HEK293T (cell line): Measurements from ENCODE around the gene POLR3B.

Experiments used
- CTCF ChIA-PET: fragments of 350-600 bp; formaldehyde crosslinking; extraction: SDS; loops from one replicate; lab custom pipeline; 2021; ENCODE audit warnings: antibody characterized with exemption, inconsistent platforms; lab: Yijun Ruan, JAX
- POLR2A ChIA-PET: fragments of 350-600 bp; formaldehyde crosslinking; extraction: SDS; loops from one replicate; lab custom pipeline; 2020; ENCODE audit warnings: antibody characterized with exemption, inconsistent platforms; lab: Yijun Ruan, JAX
- DNase-seq: peaks from one replicate; pipeline ENCODE4 v3.0.0; 2012; ENCODE audit warnings: mixed read lengths; ENCODE audit errors: extremely low spot score
- ARNT ChIP-seq: fragments of 450-650 bp; IDR thresholded peaks from 2 replicates; pipeline ENCODE4 v1.6.1; 2017; ENCODE audit warnings: mild to moderate bottlenecking
- BHLHE40 ChIP-seq: fragments of 450-650 bp; IDR thresholded peaks from 2 replicates; pipeline ENCODE4 v1.6.1; 2016; ENCODE audit warnings: mild to moderate bottlenecking, moderate library complexity, borderline replicate concordance
- CTBP1 ChIP-seq: fragments of 450-650 bp; IDR thresholded peaks from 2 replicates; pipeline ENCODE4 v1.6.1; 2016; ENCODE audit warnings: borderline replicate concordance
- ELF4 ChIP-seq: fragments of 450-650 bp; IDR thresholded peaks from 2 replicates; pipeline ENCODE4 v1.6.1; 2017; ENCODE audit warnings: antibody characterized with exemption
- FOXA1 ChIP-seq: fragments of 450-650 bp; IDR thresholded peaks from 2 replicates; pipeline ENCODE4 v1.6.1; 2016; ENCODE audit warnings: mild to moderate bottlenecking
- FOXK2 ChIP-seq: fragments of 450-650 bp; IDR thresholded peaks from 2 replicates; pipeline ENCODE4 v1.6.1; 2016; ENCODE audit warnings: mild to moderate bottlenecking
- FOXM1 ChIP-seq: fragments of 450-650 bp; IDR thresholded peaks from 2 replicates; pipeline ENCODE4 v1.6.1; 2017; ENCODE audit warnings: mild to moderate bottlenecking, borderline replicate concordance
- HDGF ChIP-seq: fragments of 450-650 bp; IDR thresholded peaks from 2 replicates; pipeline ENCODE4 v1.6.1; 2017; ENCODE audit warnings: antibody characterized with exemption, borderline replicate concordance
- L3MBTL2 ChIP-seq: fragments of 450-650 bp; conservative IDR thresholded peaks from 2 replicates; pipeline ENCODE4 v1.6.1; 2016; ENCODE audit warnings: mild to moderate bottlenecking
- LEF1 ChIP-seq: fragments of 450-650 bp; IDR thresholded peaks from 2 replicates; pipeline ENCODE4 v1.6.1; 2017; ENCODE audit warnings: mild to moderate bottlenecking, borderline replicate concordance
- NFRKB ChIP-seq: fragments of 450-650 bp; IDR thresholded peaks from 2 replicates; pipeline ENCODE4 v1.6.1; 2016; ENCODE audit warnings: mild to moderate bottlenecking, moderate library complexity
- SP1 ChIP-seq: fragments of 450-650 bp; IDR thresholded peaks from 2 replicates; pipeline ENCODE4 v1.6.1; 2017
- SUZ12 ChIP-seq: fragments of 450-650 bp; IDR thresholded peaks from 2 replicates; pipeline ENCODE4 v1.6.1; 2016; ENCODE audit warnings: mild to moderate bottlenecking
- TARDBP ChIP-seq: fragments of 450-650 bp; IDR thresholded peaks from 2 replicates; pipeline ENCODE4 v1.6.1; 2016
- ZNF384 ChIP-seq: fragments of 450-650 bp; IDR thresholded peaks from 2 replicates; pipeline ENCODE4 v1.6.1; 2016
- TF ChIP-seq, protein P1 (sequence below): fragments of 450-650 bp; IDR thresholded peaks from 2 replicates; pipeline ENCODE4 v1.6.1; 2016

Gene POLR3B

DNA sequence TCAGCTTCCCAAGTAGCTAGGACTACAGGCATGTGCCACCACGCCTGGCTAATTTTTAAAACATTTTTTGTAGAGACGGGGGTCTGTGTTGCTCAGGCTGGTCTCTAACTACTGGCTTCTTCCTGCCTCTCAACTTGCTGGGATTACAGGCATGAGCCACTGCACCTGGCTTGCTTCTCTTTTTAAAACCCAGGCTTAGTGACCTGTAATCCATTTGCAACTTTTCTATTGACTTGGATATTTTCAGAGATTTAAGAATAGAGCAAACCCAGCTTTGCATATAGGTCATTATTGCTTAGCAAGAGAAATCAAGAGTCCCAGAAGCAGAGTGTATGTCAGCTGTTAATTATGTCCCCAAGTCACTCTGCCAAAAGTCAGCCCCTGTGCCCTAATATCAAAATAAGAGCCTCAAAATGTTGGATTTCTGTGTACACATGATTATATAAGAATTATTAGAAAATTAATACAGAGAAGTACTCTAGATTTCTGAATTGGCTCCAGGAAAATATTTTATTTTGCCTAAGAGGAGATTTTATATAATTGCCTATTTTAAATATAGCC lies 30.2 kb upstream of the POLR3B start:
- POLR2A ChIA-PET = no interaction called here
- no peak for TF ChIP-seq CTBP1
- TF ChIP-seq TARDBP = no peak
- TF ChIP-seq FOXA1 = no peak
- no peak for TF ChIP-seq ELF4
- TF ChIP-seq L3MBTL2 = no peak
- TF ChIP-seq, protein P1, sequence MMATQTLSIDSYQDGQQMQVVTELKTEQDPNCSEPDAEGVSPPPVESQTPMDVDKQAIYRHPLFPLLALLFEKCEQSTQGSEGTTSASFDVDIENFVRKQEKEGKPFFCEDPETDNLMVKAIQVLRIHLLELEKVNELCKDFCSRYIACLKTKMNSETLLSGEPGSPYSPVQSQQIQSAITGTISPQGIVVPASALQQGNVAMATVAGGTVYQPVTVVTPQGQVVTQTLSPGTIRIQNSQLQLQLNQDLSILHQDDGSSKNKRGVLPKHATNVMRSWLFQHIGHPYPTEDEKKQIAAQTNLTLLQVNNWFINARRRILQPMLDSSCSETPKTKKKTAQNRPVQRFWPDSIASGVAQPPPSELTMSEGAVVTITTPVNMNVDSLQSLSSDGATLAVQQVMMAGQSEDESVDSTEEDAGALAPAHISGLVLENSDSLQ = no peak
- TF ChIP-seq HDGF = no peak
- TF ChIP-seq FOXM1 = no peak
- TF ChIP-seq ARNT = no peak
- no peak for TF ChIP-seq ZNF384
- TF ChIP-seq BHLHE40 = no peak
- TF ChIP-seq LEF1 = no peak
- no peak for TF ChIP-seq NFRKB
- no peak for TF ChIP-seq SP1
- TF ChIP-seq FOXK2 = no peak
- no peak for TF ChIP-seq SUZ12
- DNase-seq = no peak
- CTCF ChIA-PET = no interaction called here

DNA sequence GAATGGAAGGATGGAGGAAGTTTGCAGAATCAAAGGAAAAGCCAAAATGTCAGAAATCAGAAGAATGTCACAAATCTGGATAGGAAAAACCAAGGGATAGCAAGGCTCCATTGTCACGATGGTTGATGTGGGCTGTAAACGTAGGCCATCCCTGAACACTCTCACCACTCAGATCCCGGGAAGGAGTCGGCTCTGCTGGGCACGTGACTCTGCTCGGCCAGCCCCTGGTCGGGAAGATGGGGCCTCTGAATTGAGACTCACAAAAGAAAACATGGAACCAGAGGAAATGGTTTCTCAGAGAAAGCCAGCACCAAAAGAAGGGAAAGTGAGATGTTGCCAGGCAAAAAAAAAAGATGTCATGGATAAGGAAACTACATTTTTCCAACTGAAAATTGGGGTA lies 28.8 kb upstream of the POLR3B start:
- DNase-seq = no peak
- TF ChIP-seq ARNT = no peak
- POLR2A ChIA-PET = no interaction called here
- CTCF ChIA-PET = no interaction called here

DNA sequence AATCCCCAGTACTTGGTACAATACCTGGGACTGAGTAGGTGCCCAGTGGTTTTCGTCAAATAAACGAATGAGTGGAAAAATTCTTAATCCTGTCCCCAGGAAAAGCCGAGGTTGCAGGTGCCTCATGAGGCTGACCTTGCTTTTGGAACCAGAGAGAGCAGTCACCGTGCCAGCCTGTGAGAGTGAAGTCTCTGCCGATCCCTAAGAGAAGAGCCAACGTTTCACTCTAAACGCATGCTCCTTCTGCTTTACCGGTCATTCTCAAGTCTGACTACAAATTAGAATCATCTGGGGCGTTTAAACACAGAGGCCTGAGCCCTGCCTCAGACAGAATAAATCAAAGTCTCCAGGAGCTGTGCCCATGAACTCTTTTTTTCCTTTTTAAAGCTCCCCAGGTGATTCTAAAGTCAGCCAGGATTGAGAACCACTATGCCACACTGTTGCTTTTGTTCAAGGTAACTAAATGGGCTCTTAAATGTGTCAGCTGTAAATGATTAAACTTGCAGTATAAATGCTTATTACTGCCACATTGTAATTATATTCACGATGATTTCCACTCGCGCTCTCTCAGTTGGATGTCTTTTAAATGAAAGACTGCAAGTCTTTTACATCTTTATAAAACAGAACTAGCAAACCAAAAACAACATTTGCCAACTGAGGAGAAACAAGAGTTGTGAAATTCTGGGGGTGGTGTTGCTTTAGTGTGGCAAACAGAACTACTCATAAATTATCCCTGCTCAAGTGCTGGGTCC lies 28.1 kb upstream of the POLR3B start:
- no peak for DNase-seq
- POLR2A ChIA-PET = no interaction called here
- CTCF ChIA-PET = no interaction called here
- TF ChIP-seq, protein P1 = peak; percentile 57
- no peak for TF ChIP-seq LEF1

DNA sequence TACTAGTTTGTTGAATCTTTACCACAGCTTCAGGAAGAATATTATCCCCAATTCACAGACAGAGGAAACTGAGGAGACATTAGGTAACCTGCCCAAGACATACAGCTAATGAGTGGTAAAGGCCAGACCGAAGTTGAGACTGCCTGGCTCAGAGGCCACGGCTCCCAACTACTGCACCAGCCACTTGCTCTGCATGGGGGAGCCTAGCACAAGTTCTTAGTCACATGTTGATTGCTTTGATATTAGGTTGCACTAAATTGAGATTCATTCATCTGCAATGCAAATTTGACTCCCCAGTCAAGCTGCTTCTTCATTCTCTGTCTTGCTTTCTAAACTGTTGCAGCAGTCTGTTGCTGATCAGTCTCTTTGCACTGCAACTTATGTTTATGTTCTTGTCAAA lies 25.9 kb upstream of the POLR3B start:
- ChIA-PET POLR2A (no interaction called here), CTCF (no interaction called here)
- TF ChIP-seq SUZ12 (no peak), HDGF (no peak), CTBP1 (no peak), ELF4 (no peak), FOXK2 (no peak), ARNT (no peak)
- no peak for DNase-seq

DNA sequence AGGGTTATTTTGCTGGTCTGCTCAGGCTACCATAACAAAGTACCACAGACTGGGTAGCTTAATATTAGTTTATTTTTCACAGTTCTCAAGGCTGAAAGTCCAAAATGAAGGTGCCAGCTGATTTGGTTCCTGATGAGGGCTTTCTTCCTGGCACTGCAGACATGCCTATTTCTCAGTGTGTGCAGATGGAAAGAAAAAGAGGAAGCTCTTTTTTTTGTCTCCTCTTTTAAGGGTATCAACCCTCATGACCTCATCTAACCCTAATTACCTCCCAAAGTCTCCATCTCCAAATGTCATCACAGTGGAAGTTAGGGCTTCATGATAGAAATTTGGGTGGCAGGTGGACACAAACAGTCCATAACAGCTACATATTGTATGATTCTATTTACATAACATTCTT lies 25.0 kb upstream of the POLR3B start:
- no peak for DNase-seq
- POLR2A ChIA-PET = no interaction called here
- TF ChIP-seq HDGF = no peak
- TF ChIP-seq TARDBP = no peak
- no peak for TF ChIP-seq SP1
- TF ChIP-seq, protein P1 = no peak
- TF ChIP-seq NFRKB = no peak
- TF ChIP-seq CTBP1 = no peak
- TF ChIP-seq BHLHE40 = no peak
- TF ChIP-seq FOXA1 = no peak
- no peak for TF ChIP-seq ZNF384
- no peak for TF ChIP-seq SUZ12
- no peak for TF ChIP-seq FOXM1
- no peak for TF ChIP-seq ELF4
- CTCF ChIA-PET = interaction anchor here (0.5 kb wide), 1 partner anchor 49 kb away, joined by 7 read pairs; no protein-coding TSS in a partner anchor

DNA sequence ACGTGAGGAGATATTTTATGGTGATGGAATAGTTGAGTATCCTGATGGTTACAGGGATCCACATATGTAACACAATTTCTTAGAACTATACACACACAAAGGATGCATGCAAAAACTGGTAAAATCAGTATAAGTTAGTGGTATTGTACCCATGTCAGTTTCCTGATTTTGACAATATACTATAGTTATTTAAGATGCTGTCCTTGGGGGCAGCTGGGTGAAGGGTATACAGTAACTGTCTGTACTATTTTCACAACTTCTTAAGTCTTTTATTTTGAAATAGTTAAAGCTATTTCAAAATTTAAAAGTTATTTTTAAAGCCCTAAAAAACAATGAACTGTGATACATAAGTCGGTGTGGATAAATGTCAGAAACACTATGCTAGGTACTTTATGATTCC lies 24.5 kb upstream of the POLR3B start:
- DNase-seq = no peak
- POLR2A ChIA-PET = no interaction called here
- CTCF ChIA-PET = interaction anchor here (0.5 to 1.1 kb wide), 2 partner anchors 25 to 50 kb away, joined by 3 to 7 read pairs; partner anchors contain the start of gene POLR3B
- TF ChIP-seq ARNT (no peak), SP1 (no peak), BHLHE40 (no peak)

DNA sequence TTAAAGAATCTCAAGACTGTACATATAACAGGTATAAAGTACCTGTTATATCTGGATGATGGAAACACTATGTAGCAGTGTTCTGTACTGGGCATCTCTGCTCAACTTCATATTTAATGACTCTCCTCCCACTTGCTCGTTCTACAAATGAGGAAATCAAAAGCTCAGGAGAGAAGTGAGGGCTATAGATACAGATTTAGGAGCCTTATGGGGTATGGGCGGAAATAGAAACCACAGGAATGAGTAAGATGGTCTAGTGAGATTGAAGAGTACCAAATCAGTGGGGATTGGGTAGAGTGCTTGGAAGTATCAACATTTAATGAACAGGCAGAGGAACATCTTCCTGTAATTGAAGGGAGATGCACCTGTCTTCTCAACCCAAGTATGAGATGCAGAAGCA lies 23.8 kb upstream of the POLR3B start:
- ChIA-PET POLR2A (no interaction called here), CTCF (interaction anchor here (1.1 kb wide), 1 partner anchor 24 kb away, joined by 3 read pairs; the partner anchor contains the start of gene POLR3B)
- TF ChIP-seq, protein P1 = no peak
- TF ChIP-seq CTBP1 = no peak
- TF ChIP-seq ELF4 = no peak
- TF ChIP-seq SP1 = no peak
- no peak for TF ChIP-seq HDGF
- no peak for TF ChIP-seq BHLHE40
- no peak for TF ChIP-seq ARNT
- TF ChIP-seq FOXK2 = no peak
- no peak for TF ChIP-seq NFRKB
- TF ChIP-seq FOXM1 = no peak
- no peak for TF ChIP-seq TARDBP
- TF ChIP-seq SUZ12 = no peak
- no peak for TF ChIP-seq LEF1
- no peak for TF ChIP-seq FOXA1
- no peak for TF ChIP-seq ZNF384
- TF ChIP-seq L3MBTL2 = no peak
- DNase-seq = no peak
